HT1080 (cell line): ENCODE results near the gene TNRC6B. TPM values are rescaled to one million over a fixed set of nuclear protein-coding genes. Genes with fewer than 3 reads are reported as not detected.
"Not testable (repeated sequence)": the region's sequence is repeated elsewhere in the genome, so short reads cannot be mapped to it uniquely, and the experiment has no call there.

Source experiments
- DNase-seq: peaks from one replicate; pipeline ENCODE4 v3.0.0-alpha.2; 2015; ENCODE audit warnings: low read depth
- total RNA-seq: library from RNA; depleted of rRNA; stranded (reverse); fragments of >200 nt; shearing (Covaris generic); gene quantifications from 2 replicates; pipeline ENCODE4 v1.2.3, GENCODE V29; 2014

Gene TNRC6B
- total RNA-seq, 1 experiment from 2014 or later = 19.3 TPM

DNA sequence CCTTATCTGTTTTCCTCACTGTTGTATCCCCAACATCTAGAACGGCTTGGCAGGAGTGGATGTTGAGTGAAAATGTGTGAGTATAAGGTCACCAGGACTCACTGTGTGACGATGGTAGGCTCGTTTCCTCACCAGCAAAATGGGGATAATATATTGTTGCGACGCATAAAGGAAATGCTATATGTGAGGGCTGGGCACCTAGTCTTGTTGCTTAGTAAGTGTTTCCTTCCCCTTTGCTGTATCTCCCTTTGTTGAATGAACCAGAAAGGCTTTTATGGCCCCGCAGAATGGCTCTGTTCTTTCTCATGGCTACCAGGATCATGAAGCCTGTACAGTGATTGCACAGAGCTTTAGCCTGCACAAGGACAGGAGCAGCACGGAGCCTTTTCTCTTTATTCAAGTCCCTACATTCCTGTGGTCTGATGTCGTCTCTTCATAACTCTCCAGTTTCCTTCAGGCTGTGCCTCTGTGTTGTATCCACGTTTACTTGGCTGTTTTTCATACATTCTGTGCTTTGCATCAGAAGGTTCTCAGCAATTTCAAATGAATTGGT is 5.4 kb downstream of the TNRC6B start:
- DNase-seq = peak; percentile 63

DNA sequence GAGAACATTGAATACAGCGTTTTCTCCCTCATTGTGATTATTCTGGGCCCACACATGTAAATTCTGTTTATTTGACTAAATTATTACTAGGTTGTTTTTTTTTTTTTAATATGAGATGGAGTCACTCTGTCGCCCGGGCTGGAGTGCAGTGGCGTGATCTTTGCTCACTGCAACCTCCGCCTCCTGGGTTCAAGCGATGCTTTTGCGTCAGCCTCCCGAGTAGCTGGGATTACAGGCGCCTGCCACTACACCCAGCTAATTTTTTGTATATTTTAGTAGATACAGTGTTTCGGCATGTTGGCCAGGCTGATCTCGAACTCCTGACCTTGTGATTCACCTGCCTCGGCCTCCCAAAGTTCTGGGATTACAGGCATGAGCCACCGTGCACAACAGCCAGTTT is 5.9 kb downstream of the TNRC6B start:
- DNase-seq = not testable (repeated sequence)

DNA sequence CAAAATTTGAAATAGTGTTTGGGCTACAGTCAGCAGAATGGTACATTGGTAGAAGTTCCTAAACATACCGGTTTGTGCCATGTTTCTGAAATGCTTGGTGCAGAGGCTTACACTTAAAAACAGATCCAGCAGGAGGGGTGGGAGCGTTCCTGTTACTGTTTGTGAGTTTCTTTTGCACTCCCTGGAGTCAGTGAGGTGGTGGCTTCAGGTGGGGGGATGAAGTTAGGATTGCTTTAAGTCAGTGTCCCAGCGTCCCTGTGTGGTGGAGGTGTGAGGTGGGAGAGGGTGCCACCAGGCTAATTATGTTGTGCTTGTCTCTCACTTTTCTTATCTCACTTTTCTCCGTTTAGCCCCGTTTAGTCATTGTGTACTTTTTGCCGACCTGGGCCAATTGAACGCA is 9.7 kb downstream of the TNRC6B start:
- no peak for DNase-seq

DNA sequence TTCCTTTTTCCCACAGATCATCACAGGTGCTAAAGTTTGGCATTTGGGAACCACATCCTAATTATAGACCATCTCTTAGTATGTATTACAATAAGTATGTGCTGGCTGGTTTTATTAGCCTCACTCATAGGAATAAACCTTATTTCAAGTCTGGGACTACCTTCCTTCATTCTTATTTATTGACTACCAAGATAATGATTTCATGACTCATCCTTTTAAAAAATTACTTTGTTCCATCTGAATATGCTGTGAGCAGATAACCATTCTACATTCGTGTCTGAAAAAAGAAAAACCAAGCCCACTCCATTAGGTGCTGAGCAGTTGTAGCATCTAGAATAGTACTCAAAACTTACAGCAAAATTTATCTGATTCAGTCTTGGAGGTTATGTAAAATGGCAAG is 12.3 kb downstream of the TNRC6B start:
- DNase-seq = no peak

DNA sequence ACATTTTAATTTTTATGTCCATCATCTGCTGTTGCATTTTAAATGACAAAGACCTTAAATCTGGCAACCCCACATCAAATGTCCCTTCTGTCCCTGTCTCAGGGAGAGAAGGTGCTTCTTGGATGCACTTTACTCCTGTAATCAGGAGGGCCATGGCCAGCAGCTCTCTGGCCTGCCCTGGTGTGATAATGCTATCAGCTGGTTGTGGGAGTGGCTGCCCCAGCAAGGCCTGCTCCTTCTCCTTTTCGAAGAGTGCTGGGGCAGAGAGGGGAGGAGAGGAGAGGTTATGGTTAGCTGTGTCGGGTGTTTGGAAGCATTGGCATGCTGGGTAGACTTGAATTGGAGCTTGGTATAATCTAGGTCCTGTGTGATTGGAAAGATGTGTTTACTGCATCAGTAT is 12.8 kb downstream of the TNRC6B start:
- DNase-seq = no peak

DNA sequence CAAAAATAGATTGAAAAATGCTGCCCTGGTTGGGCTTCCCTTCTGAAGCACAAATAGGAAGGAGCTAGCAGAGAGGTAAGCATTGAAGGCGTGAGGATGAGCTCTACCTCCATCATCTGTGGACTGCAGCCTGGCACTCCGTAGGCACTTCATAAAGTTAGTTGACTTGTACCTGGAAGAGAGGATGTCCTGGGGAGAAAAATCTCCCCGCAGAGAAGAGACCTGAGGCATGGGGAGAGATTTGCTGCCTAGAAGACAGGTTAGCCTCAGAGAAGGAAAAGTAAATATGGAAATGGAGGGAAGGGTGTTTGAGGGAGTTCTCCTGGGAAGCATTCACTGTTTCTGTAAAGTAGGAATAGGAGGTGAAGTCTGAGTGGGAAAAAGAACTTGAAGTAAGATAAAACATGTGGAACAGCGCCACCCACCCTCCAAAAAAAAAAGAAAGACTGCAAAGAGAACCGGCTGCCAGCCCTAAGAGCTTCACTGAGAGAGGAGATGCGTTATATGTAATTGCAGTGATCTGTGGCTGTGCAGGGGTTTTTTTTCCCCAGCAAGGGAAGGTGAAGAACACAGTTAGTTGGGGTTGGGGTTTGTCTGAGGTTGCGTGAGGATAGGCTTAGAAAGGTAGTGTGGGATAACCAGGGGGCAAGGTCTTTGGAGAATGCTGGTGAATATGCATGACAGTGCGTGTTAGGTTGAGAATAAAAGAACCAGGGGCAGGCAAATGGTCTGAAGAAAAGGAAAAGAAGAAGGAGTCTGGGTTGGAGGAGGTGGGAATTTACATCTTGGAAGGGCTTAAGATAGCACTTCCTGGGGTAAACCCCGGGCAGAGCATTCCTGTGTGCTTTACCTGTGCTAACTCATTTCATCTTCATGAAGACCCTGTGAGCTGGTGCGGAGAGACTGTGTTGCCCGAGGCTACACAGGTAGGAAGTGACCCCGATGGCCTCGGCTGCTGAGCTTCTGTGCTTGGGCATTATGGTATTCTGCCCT is 16.0 kb downstream of the TNRC6B start:
- DNase-seq = peak; percentile 45

DNA sequence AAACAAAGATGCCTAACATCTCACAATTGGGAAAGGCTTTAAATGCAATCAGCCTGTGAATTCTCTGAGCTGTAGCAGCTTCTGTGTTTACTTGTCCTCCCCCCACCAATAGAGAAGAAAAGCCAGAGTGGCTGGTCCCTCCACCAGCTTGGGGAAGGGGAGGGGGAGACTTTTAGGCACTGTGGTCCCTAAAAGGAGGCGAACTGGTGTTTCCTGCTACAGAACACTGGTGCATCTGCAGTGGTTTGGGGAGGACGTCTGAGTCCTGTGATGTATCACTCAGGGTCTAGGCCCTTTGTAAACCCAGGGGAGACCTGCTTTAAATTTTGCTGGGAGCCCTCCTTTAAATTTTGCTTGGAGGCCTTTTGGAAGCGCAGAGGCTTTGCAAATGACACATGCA is 16.9 kb downstream of the TNRC6B start:
- DNase-seq = no peak

DNA sequence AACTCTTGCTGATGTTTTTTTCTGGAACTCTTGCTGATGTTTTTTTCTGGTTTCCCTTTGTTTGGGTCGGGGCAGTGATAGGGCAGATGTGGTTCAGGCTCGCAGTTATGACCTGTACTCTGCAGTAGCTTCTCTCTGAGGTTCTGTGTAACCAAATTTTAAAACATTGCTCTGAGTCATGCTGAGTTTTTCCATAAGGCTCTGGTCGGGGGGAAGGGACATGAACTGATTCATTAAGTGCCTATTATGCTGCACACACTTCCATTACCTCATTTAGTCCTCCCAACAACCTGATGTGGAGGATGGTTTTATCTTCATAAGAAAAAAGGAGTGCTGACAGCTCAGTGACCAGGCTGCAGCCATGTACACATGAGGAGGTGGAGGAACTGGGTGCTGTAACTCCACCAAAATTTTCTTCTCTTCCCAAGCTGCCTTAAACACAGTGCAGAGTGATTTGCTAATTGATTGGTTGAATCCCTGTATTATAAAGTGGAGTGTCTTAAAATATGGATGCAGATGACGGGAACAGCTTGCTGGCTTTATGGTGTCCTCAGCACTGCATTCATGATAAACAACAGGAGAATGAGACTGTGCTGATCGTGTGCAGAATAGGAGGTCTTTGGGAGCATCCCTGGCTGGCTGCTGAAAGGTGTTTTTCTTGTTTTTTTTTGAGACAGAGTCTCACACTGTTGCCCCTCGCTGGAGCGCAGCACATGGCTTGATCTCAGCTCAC is 19.1 kb downstream of the TNRC6B start:
- peak; percentile 92 for DNase-seq

DNA sequence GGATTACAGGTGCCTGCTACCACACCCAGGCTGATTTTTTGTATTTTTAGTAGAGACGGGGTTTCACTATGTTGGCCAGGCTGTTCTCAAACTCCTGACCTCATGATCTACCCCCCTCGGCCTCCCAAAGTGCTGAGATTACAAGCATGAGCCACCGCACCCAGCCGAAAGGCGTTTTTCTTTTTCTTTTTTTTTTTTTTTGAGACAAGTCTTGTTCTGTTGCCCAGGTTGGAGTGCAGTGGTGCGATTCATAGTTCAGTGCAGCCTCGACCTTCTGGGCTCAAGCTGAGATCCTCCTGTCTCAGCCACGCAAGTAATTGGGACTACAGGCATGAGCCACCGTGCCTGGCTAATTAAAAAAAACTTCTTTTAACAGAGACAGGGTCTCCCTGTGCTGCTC is 19.7 kb downstream of the TNRC6B start:
- DNase-seq = not testable (repeated sequence)

DNA sequence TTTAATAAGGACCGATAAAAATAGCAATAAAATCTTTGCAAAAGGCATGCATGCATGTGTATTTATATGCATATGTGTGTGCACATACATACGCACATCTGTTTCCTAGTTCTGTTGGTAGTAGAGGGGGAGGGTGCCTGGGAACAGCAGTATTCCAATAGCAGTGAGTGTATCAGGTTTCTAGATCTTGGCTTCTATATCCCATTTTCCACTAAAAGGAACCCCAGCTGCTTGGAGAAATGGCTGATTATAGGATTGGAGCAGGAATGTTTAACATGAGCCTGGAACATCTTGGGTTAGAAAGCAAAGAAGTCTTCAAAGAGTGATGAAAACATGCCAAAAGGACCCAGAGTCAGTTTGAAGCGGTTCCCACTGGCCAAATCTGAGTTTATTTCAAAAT is 21.0 kb downstream of the TNRC6B start:
- no peak for DNase-seq

DNA sequence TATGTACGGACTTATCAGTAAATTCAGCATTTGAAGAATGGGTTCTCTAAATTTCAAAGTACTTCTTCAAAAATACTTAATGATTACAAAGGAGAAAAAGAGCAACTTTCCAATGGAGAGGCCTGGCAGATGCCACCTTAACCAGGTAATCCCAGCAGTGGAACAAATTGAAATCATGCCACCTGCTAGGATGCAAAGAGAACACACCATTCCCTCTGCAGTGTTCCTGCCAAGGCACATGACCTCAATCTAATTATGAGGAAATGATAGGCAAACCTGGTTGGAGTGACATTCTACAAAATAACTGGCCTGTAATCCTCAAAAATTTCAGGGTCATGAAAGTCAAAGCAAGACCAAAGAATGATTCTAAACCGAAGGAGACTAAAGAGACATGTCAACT is 21.5 kb downstream of the TNRC6B start:
- DNase-seq = no peak

DNA sequence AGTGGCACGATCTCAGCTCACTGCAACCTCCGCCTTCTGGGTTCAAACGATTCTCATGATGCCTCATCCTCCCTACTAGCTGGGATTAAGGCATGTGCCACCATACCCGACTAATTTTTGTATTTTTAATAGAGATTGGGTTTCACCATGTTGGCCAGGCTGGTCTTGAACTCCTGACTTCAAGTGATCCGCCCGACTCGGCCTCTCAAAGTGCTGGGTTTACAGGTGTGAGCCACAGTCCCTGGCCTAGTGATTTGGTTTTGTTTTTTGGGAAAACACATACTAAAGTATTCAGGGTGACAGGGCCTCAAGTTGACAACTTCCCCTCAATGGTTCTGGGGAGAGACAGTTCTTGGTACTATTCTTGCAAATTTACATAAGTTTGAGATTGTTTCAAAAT is 22.1 kb downstream of the TNRC6B start:
- no peak for DNase-seq

DNA sequence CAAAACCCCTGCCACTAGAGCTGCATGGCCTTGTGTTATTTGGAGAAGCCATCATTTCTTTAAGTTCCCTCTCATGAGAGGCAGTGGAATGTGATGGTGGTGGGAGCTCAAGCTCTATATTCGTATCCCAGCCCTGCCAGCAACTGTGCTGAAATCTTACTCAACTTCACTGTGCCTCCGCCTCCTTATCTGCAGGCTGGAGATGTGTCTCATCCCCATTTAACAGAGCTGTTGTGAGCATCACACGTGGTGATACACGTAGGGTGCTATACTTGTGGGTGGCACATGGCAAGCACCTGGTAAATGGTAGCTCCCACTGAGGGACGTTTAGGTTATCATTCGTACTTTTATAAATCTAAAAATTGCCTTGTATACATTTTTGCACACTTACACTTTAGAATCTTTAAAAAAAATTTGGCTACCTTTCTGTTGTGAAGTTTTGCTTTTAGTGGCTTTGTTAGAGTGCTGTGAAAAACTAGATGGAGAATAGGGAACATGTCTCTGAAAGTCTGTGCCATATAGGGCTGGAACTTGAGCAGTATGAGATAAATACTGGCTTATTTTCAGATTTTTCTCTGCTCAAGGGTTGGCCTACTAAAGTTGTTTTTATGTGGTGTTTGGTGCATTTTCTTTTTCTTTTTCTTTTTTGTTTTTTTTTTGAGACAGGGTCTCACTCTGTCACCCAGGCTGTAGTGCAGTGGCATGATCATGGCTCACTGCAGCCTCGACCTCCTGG is 23.2 kb downstream of the TNRC6B start:
- no peak for DNase-seq

DNA sequence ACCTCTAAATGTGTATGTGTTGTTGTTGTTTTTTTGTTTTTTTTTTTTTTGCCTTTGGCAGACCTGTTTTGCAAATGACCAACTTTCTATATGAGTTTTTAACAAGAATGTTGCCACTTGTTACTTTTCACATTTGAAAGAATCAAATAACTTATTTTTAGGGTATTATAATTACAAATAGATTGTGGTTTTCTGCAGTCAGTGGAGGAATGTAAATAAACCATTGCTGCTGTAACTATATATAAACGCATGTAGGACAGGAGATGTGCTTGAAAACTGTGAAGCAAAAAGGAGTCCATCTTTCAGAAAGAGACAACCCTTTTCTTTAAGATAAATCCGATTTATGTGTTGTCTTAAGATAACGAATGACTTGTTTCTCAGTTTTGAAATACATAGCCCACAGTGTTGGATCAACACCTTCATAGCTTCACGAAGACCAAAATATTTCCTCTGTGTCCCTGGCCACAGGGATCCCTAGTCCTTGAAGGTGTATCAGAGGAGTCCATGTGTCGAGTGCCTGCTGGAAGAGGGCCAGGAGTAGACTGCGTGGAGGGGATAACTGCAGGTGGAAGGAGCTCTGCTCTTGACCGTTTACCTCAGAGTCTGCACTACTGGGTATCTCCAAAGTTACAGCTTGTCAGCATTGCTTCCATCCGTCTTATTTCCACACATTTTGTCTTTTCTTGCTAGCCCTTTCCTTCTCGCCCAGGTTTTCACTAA is 24.7 kb downstream of the TNRC6B start:
- DNase-seq = no peak

DNA sequence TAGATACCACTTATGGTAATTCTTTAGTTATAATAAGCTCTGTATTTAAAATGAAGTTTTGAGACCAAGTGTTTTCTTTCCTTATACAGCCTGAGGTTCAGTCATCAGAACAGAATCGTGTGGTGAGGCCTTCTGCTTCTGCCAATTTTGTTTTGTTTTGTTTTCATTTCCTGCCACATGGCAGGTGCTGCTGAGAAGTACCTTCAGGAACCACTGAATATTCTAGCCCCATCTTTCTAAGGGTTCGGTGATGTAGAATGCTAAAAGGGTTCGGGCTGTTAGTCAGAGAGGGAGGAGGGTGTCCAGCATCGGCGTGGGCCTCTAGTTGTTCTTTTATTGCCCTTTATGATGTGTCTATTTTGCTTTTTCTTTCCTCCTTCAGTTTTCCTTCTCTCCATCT is 25.8 kb downstream of the TNRC6B start:
- DNase-seq = no peak

DNA sequence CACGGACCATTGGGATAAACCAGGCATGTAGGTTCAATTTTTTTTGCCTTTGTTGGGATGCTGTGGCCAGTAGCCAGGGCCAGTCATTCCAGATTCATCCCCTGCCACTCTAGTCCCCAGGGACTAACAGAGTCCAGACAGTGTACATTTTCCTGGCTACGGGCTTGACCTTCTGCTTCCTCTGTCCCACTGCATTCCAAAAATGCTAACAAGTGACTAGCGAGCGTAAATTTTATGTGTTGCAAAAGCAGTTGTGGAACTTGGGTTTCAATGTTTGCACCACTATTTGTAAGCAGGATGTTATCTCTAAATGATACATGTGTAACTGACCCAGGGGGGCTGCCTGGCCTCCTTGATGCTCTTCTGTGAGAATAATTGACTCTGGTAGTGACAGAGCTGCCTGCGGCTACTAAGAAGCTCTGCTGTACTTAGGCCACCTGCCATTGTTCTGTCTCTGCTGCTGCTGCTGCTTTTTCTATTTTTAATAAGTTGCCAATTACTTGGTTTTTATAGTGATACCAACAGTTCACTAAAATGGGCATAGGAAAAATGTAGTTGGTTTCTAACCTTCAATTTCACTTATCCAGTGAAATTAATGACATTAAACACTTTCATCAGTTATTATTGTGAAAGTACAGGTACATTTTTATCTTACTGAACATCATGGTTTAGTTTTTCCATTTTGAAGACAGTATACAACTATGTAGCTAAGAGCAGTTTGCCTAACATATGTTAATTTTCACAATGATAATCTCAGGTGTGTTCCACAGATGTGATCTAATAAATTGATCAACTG is 26.8 kb downstream of the TNRC6B start:
- DNase-seq = no peak

DNA sequence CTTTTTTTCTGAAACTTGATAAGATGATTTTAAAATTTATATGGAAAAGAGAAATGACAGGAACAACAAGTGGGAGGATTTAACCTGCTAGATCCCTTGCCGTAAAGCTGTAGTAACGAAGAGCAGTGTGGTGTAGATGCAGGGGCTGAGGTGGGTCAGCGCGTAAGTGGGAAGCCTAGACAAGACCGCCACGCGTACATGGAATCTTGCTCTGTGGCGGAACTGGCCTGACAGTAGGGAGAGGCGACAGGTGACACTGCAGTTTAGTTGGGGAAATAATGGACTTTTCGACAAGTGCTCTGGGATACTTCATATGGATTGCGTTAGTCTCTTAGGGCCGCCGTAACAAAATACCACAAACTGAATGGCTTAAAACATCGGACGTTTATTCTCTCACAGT is 28.8 kb downstream of the TNRC6B start:
- no peak for DNase-seq

DNA sequence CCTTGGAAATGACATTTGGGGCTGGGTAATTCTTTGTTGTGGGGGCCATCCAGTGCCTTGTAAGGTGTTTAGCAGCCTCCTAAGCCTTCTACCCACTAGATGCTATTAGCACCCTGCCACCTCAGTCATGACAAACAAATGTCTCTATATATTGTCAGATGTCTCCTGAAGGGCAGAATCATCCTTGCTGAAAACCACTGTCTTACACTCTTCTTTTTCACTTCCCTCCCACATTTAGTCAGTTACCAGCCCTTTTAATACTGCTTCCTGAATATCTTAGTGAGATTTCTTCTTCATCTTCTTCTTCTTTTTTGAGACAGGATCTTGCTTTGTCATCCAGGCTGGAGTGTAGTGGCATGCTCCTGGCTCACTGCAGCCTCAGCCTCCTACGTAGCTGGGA is 33.1 kb downstream of the TNRC6B start:
- no peak for DNase-seq

DNA sequence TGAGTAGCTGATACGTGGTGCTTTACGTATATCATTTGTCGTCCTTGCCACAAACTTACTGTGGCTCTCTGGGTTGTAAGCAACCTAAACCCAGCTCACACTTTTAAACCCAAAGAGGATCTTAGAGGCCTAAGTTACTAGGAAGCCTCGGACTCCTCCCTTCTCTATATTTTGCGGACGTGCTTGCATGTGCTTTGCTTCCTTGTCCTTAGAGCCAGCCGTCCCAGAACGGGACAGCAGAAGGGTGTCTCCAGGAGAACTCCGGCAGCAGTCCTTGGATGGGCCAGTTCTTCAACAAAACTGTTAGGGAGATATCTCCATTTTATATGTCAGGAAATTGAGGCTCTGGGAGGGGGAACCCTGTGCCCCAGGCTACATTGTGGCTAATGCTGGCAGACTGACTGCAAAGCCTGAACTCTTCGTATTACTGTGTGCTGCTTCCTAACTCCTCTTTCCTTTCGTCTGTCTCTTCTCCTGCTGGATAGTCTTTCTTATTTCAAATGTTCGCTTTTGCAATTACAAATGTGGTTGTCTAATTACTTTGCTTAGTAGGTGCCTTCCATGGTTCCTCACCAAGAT is 33.8 kb downstream of the TNRC6B start:
- DNase-seq = no peak

DNA sequence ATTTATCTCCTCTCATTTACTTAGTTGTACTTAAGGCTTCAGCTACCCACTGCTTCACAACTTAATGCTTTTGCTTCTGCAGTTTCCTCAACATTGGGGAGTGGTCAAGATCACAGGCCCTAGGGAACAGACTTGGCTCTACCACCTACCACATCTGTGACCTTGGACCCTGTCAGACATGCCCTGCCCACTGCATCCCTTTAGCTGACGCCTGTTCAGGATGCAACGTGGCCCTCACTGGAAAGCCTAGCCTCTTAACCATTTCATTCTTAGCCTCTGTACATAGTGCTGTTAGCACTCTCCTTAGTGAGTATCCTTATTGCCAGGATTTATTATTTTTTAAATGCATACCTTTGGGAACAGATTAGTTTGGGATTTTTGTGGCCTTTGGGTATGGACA is 34.4 kb downstream of the TNRC6B start:
- no peak for DNase-seq
